Activated CD8-positive, alpha-beta memory T cell treated with anti-CD3 and anti-CD28 coated beads for 4 hours (primary cell): Measurements from ENCODE around the gene PIR.

ENCODE experiments used
- DNase-seq, 2 donors: peaks; one replicate each; pipeline ENCODE4 v3.0.0-alpha.2; 2020; ENCODE audit warnings: low read depth in 2 of 2

Gene PIR

GRCh38 chrX:15349046-15349445 is 144.1 kb downstream of the PIR start:
- no peak for DNase-seq

DNA sequence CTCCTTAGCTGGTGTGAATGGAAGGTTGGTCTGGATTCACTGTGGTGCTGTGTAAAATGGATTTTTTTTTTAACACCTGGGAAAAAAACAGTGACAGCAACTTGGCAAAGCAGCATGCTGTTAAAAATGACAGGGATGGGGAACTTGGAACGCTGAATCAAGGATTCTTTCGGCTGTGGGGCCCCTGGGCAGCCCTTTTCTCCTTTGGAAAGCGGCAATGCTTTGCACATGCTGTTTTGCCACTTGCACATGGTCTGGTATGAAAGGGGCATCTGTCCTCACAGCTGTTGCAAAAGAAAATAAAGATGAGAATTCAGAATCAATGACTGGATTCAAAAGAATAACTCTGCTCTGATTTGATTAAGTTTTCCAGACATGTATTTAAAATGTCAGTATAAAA is 147.2 kb downstream of the PIR start:
- no peak for DNase-seq

DNA sequence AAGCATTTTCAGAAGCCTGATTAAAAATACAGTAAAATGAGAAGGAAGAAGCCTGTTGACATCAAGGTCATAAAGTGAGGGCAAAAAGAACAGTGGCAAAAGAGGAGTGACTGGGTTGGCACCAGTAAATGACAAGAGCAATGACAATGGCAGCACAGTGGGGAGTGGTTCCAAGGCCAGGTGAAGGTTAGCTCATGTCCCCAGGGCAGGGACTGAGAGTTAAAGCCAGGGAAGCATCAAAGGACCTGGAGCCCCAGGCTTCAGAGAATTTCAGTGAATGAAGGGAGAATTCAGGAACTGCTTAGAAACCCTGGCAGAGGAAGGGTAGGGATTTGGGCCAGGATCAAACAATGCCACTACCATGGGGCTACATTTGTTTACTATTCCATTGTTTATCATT is 149.0 kb downstream of the PIR start:
- DNase-seq = no peak

DNA sequence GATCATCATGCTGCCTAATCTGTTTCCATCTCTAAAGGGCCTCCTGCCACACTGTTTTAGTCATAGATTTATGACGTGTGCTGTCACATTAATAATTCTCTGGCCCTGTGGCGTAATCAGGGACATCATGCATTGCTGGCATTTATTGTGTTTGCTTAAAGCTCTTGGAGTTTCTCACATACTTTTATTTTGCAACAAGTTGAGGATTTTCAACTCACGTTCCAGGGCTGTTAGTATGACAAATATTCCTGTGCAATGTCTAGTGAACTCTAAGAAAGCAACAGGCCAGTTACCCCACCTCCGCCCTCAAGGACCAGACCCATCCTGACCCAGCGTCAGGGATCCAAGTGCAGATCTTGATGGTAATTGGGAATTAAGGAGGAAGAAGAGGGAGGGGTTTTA is 150.1 kb downstream of the PIR start:
- DNase-seq = no peak

DNA sequence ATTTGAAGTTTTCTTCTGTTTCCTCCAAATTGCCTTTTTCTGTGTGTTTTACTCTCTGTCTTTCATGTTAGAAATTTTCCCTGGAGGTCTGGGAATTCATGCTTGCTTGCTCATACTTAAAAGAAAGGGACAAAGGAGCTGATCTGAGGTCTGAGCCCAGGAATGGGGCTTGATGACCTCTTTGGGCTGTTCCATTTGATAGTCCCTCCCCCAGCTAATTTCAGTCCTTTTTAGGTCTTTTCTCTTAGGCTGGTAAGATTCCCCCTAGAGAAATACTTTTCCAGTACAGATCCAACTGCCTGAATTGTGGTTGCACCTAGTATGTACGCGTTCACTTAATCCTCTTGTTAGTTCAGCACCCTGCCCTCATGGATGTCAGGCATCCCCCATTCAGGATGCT is 152.3 kb downstream of the PIR start:
- DNase-seq = no peak

DNA sequence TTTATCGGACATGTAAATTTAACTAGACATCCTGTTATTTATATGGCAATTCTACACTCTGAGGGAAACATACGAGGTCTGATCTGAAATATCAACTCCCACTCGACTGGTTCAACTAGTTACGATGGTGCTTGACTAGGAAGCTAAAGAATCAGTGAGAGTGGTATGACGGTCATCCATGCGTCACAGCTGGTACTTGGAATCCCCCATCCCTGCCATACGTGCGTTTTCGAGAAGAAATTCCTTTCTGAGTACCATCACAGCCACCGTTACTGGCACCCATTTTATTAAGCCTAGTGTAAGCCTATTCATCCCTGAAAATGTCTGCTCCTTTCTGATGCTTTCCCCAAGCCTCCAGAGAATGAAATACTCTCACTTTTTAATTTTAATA is 157.1 kb downstream of the PIR start:
- peak in 1 of 2 donors; percentile 12 for DNase-seq

GRCh38 chrX:15335135-15336022 is 157.8 kb downstream of the PIR start, which contains the start of gene PIGA:
TSS of gene PIGA (minus strand) at chrX:15335523. CDS start at chrX:15331930, 3,593 bp downstream.
- peak; percentile 76 to 82 for DNase-seq
